Measurements from ENCODE around the gene GALNS.

The GALNS gene

GRCh38 chr16:88822281-88823040, 34.3 kb downstream of the GALNS start:
- Histone ChIP-seq H3K9me3 (ENCODE audit: insufficient read depth, low read length) (no peaks in the 10 kb centered on the region), H3K4me2 (ENCODE audit: low read depth, low read length, poor library complexity, severe bottlenecking) (no peak overlapping the region), H3K27ac (ENCODE audit: low read depth, low read length) (no peak overlapping the region), H3F3A (ENCODE audit: insufficient read depth) (no peaks in the 10 kb centered on the region), H3K9ac (ENCODE audit: low read length) (no peak overlapping the region), H3K9me2 (replicated peaks; ENCODE audit: insufficient read depth, low read length) (no peaks in the 10 kb centered on the region), H3K36me3 (ENCODE audit: low read length) (no peaks in the 10 kb centered on the region), H3K4me3 (ENCODE audit: insufficient read depth, low read length, poor library complexity, severe bottlenecking) (no peak overlapping the region), H3K27me3 (ENCODE audit: low read length) (no peaks in the 10 kb centered on the region), H2AFZ (ENCODE audit: low read depth, low read length, severe bottlenecking) (no peak overlapping the region), H4K20me1 (ENCODE audit: low read depth, low read length) (no peaks in the 10 kb centered on the region), H3K79me2 (ENCODE audit: insufficient read depth, low read length) (no peaks in the 10 kb centered on the region)
- TF ChIP-seq EZH2phosphoT487 (conservative IDR thresholded peaks at IDR 0.05; ENCODE audit: low read length): no peak
- no peak for TF ChIP-seq CTCF (IDR thresholded peaks at IDR 0.05; ENCODE audit: insufficient read depth, low read length, poor library complexity, severe bottlenecking)

GRCh38 chr16:88821168-88821850, 35.4 kb downstream of the GALNS start:
- Histone ChIP-seq H3K9ac (ENCODE audit: low read length) (no peak overlapping the region), H2AFZ (ENCODE audit: low read depth, low read length, severe bottlenecking) (no peak overlapping the region), H3K4me2 (ENCODE audit: low read depth, low read length, poor library complexity, severe bottlenecking) (no peak overlapping the region), H3K4me3 (ENCODE audit: insufficient read depth, low read length, poor library complexity, severe bottlenecking) (no peak overlapping the region), H3K27me3 (ENCODE audit: low read length) (no peaks in the 10 kb centered on the region), H3K36me3 (ENCODE audit: low read length) (no peaks in the 10 kb centered on the region), H3K79me2 (ENCODE audit: insufficient read depth, low read length) (no peaks in the 10 kb centered on the region), H3K27ac (ENCODE audit: low read depth, low read length) (no peak overlapping the region), H3K9me3 (ENCODE audit: insufficient read depth, low read length) (no peaks in the 10 kb centered on the region), H4K20me1 (ENCODE audit: low read depth, low read length) (no peaks in the 10 kb centered on the region), H3K9me2 (replicated peaks; ENCODE audit: insufficient read depth, low read length) (no peaks in the 10 kb centered on the region), H3F3A (ENCODE audit: insufficient read depth) (no peaks in the 10 kb centered on the region)
- TF ChIP-seq CTCF (IDR thresholded peaks at IDR 0.05; ENCODE audit: insufficient read depth, low read length, poor library complexity, severe bottlenecking): no peak
- no peak for TF ChIP-seq EZH2phosphoT487 (conservative IDR thresholded peaks at IDR 0.05; ENCODE audit: low read length)

GRCh38 chr16:88820385-88821025, 36.2 kb downstream of the GALNS start:
- H3K9me3 ChIP-seq (ENCODE audit: insufficient read depth, low read length): no peaks in the 10 kb centered on the region
- H3K36me3 ChIP-seq (ENCODE audit: low read length): no peaks in the 10 kb centered on the region
- H4K20me1 ChIP-seq (ENCODE audit: low read depth, low read length): no peaks in the 10 kb centered on the region
- no peaks in the 10 kb centered on the region for H3K9me2 ChIP-seq (replicated peaks; ENCODE audit: insufficient read depth, low read length)
- H3K4me3 ChIP-seq (ENCODE audit: insufficient read depth, low read length, poor library complexity, severe bottlenecking): no peak overlapping the region
- no peak overlapping the region for H2AFZ ChIP-seq (ENCODE audit: low read depth, low read length, severe bottlenecking)
- H3F3A ChIP-seq (ENCODE audit: insufficient read depth): no peaks in the 10 kb centered on the region
- no peaks in the 10 kb centered on the region for H3K27me3 ChIP-seq (ENCODE audit: low read length)
- H3K4me2 ChIP-seq (ENCODE audit: low read depth, low read length, poor library complexity, severe bottlenecking): no peak overlapping the region
- TF ChIP-seq CTCF (IDR thresholded peaks at IDR 0.05; ENCODE audit: insufficient read depth, low read length, poor library complexity, severe bottlenecking): no peak
- TF ChIP-seq EZH2phosphoT487 (conservative IDR thresholded peaks at IDR 0.05; ENCODE audit: low read length): no peak
- no peaks in the 10 kb centered on the region for H3K79me2 ChIP-seq (ENCODE audit: insufficient read depth, low read length)
- H3K27ac ChIP-seq (ENCODE audit: low read depth, low read length): no peak overlapping the region
- H3K9ac ChIP-seq (ENCODE audit: low read length): no peak overlapping the region

Data from SU-DHL-6 (cell line).